Measurements from ENCODE around the gene SELENOH.
A peak's percentile ranks its signal among the peaks of the same experiment; 100 is the strongest.

Gene SELENOH

GRCh38 chr11:57751176-57751575, 9.9 kb downstream of the SELENOH start:
- DNase-seq = no peak

- peak; percentile 56 for DNase-seq
Observed at GRCh38 chr11:57751676-57752253, 10.5 kb downstream of the SELENOH start, which contains the start of gene BTBD18. Gene BTBD18, minus strand, starts transcription at chr11:57751819. Its CDS starts 631 bp downstream, at chr11:57751188.

- no peak for DNase-seq
Observed at GRCh38 chr11:57752954-57753353, 11.7 kb downstream of the SELENOH start.

GRCh38 chr11:57758174-57758573, 16.9 kb downstream of the SELENOH start:
- no peak for DNase-seq

- DNase-seq = peak; percentile 98
Observed at GRCh38 chr11:57761301-57762234, 20.3 kb downstream of the SELENOH start, which contains the start of gene CTNND1. Gene CTNND1, plus strand, starts transcription at chr11:57761802. Its CDS starts 29,677 bp downstream, at chr11:57791479.

GRCh38 chr11:57762235-57762861, 21.1 kb downstream of the SELENOH start:
- DNase-seq = no peak

- DNase-seq = peak; percentile 46
Observed at GRCh38 chr11:57763568-57763967, 22.3 kb downstream of the SELENOH start.

- no peak for DNase-seq
Observed at GRCh38 chr11:57764021-57764420, 22.7 kb downstream of the SELENOH start.

- no peak for DNase-seq
Observed at GRCh38 chr11:57764566-57764965, 23.3 kb downstream of the SELENOH start.

- DNase-seq = no peak
Observed at GRCh38 chr11:57764972-57765371, 23.7 kb downstream of the SELENOH start.

GRCh38 chr11:57770793-57771192, 29.5 kb downstream of the SELENOH start:
- DNase-seq = no peak

- DNase-seq = no peak
Observed at GRCh38 chr11:57771365-57771764, 30.1 kb downstream of the SELENOH start.

- DNase-seq = peak; percentile 39
Observed at GRCh38 chr11:57772562-57772961, 31.3 kb downstream of the SELENOH start.

GRCh38 chr11:57773026-57773598, 31.8 kb downstream of the SELENOH start:
- DNase-seq = peak; percentile 15

- peak; percentile 15 for DNase-seq
Observed at GRCh38 chr11:57775491-57775890, 34.2 kb downstream of the SELENOH start.

GRCh38 chr11:57776031-57776521, 34.8 kb downstream of the SELENOH start:
- peak; percentile 88 for DNase-seq

GRCh38 chr11:57776577-57777210, 35.4 kb downstream of the SELENOH start:
- DNase-seq = no peak

GRCh38 chr11:57777969-57778317, 36.7 kb downstream of the SELENOH start:
- DNase-seq = no peak

GRCh38 chr11:57778318-57779037, 37.2 kb downstream of the SELENOH start:
- peak; percentile 99 for DNase-seq

- DNase-seq = peak; percentile 34
Observed at GRCh38 chr11:57779276-57779675, 38.0 kb downstream of the SELENOH start.

GRCh38 chr11:57781529-57781943, 40.2 kb downstream of the SELENOH start:
- no peak for DNase-seq

All from fibroblast of skin of scalp (primary cell).